A172 (cell line): ENCODE measurements around the gene PCDHGA1. TPM values are rescaled to one million over a fixed set of nuclear protein-coding genes. Genes with fewer than 3 reads are reported as not detected.
A peak's percentile ranks its signal among the peaks of the same experiment; 100 is the strongest.
"Not testable (repeated sequence)": the region's sequence is repeated elsewhere in the genome, so short reads cannot be mapped to it uniquely, and the experiment has no call there.

Experiments used
- DNase-seq: peaks from one replicate; pipeline ENCODE4 v3.0.0-alpha.2; 2015; ENCODE audit warnings: low spot score
- total RNA-seq: library from RNA; depleted of rRNA; stranded (reverse); fragments of >200 nt; shearing (Covaris generic); gene quantifications from 2 replicates; pipeline ENCODE4 v1.2.3, GENCODE V29; 2014

Gene PCDHGA1
- total RNA-seq, 1 experiment from 2014 or later: 1.6 TPM

DNA sequence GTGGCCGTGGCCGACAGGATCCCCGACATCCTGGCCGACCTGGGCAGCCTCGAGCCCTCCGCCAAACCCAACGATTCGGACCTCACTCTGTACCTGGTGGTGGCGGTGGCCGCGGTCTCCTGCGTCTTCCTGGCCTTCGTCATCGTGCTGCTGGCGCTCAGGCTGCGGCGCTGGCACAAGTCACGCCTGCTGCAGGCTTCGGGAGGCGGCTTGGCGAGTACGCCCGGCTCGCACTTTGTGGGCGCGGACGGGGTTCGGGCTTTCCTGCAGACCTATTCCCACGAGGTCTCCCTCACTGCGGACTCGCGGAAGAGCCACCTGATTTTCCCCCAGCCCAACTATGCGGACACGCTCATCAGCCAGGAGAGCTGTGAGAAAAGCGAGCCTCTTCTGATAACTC lies 15.7 kb downstream of the PCDHGA1 start:
- DNase-seq: not testable (repeated sequence)

- DNase-seq: peak; percentile 49
Measured at GRCh38 chr5:141349917-141350619, 19.8 kb downstream of the PCDHGA1 start, which contains the start of gene PCDHGB1. PCDHGB1 (plus strand) TSS chr5:141350099; CDS start chr5:141350261, 162 bp downstream.

DNA sequence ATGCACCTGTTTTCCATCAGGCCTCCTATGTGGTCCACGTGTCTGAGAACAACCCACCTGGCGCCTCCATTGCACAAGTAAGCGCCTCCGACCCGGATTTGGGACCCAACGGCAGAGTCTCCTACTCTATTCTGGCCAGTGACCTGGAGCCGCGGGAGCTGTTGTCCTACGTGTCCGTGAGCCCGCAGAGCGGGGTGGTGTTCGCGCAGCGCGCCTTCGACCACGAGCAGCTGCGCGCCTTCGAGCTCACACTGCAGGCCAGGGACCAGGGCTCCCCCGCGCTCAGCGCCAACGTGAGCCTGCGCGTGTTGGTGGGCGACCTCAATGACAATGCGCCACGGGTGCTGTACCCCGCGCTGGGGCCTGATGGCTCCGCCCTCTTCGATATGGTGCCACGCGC lies 21.3 kb downstream of the PCDHGA1 start:
- DNase-seq: no peak

DNA sequence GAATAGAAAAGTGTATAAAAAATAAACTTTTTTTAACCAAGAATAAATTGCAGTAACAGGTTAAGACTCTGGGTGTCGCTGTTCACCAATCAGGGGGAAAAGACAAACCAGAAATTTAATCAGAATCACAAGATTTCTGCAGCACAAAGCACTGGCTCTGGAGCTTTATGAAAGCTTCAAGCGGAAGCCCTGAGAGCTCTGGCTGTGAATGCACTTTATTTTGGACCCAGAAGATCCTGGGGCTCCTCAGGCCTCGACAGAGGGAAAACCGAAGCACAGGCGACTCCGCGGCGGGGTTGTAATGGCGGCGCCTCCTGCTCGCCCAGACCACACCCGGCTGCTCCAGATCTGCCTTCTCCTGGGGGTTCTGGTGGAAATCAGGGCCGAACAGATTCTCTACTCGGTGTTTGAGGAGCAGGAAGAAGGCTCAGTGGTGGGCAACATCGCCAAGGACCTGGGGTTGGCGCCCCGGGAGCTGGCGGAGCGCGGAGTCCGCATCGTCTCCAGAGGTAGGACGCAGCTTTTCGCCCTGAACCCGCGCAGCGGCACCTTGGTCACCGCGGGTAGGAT lies 24.7 kb downstream of the PCDHGA1 start, which contains the start of gene PCDHGA4:
PCDHGA4 (plus strand) TSS at position 122 of the 570 bp plus-strand sequence; CDS start at position 209, 87 bp downstream.
- no peak for DNase-seq

DNA sequence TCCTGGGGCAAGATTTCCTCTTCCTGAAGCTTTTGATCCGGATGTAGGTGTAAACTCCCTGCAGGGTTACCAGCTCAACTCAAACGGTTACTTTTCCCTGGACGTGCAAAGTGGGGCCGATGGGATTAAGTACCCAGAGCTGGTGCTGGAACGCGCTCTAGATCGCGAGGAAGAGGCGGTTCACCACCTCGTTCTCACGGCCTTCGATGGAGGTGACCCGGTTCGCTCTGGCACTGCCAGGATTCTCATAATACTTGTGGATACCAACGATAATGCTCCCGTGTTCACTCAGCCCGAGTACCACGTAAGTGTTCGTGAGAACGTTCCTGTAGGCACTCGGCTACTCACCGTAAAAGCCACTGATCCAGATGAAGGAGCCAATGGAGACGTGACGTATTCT lies 25.3 kb downstream of the PCDHGA1 start:
- no peak for DNase-seq

DNA sequence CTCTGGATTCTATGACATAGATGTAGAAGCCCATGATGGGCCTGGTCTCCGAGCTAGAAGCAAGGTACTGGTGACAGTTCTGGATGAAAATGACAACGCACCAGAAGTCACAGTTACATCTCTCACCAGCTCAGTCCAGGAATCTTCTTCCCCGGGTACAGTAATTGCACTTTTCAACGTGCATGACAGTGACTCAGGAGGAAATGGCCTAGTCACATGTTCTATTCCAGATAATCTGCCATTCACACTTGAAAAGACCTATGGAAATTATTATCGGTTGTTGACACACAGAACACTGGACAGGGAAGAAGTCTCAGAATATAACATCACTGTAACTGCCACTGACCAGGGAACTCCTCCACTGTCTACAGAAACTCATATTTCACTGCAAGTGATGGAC lies 25.8 kb downstream of the PCDHGA1 start:
- no peak for DNase-seq

- DNase-seq: no peak
Measured at GRCh38 chr5:141356950-141357349, 26.6 kb downstream of the PCDHGA1 start.

- DNase-seq: peak; percentile 27
Measured at GRCh38 chr5:141359790-141360426, 29.6 kb downstream of the PCDHGA1 start, which contains the start of gene PCDHGB2. PCDHGB2 (plus strand) TSS chr5:141359994; CDS start chr5:141360136, 142 bp downstream.

DNA sequence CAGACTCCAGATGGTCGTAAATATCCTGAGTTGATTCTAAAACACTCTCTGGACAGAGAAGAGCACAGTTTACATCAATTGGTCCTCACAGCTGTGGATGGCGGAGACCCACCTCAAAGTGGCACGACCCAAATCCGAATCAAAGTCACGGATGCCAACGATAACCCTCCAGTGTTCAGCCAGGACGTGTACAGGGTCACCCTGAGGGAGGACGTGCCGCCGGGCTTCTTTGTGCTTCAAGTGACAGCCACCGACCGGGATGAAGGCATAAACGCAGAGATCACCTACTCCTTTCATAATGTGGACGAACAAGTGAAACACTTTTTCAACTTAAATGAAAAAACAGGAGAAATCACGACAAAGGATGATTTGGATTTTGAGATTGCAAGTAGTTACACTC lies 30.4 kb downstream of the PCDHGA1 start:
- DNase-seq: no peak

DNA sequence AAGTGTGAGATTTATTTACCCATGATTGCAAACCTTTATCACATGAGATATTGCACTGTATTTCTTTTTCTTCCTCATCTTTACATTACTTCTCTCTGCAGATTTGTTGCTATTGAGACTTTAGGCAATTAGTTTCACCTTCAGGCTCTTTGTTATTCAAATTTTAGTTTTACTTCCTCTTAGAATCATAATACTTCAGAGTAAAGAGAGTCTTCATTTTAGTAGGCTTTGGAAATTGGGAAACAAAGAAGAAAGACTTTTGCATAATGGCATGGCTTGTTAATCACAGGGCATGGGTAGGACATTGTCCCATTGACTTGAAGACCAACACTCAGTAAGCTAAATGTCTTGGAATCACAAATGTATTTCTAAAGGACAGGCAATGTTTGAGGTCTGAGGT lies 32.4 kb downstream of the PCDHGA1 start:
- DNase-seq: no peak

DNA sequence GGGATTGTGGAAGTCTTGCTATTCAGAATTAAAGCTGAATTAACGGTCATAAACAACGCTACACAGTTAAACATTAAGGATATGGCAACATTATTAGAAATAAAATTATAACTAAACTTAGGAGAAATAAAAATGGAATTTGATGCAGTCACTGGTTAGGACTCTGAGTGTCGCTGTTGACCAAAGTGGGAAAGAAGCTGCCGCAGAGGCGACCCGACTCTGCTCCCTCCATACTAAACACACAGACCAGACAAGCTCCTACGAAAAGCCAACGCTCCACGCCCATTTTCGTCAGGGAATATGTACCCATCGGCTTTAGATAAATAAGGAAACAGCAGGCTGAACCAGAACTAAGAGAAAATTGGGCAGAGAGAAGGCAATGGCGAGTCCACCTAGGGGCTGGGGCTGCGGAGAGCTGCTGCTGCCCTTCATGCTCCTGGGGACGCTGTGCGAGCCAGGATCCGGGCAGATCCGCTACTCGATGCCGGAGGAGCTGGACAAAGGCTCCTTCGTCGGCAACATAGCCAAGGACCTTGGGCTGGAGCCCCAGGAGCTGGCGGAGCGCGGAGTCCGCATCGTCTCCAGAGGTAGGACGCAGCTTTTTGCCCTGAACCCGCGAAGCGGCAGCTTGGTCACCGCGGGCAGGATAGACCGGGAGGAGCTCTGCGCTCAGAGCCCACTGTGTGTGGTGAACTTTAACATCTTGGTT lies 33.8 kb downstream of the PCDHGA1 start, which contains the start of gene PCDHGA5:
PCDHGA5 (plus strand) TSS at position 211 of the 709 bp plus-strand sequence; CDS start at position 380, 169 bp downstream.
- DNase-seq: no peak

DNA sequence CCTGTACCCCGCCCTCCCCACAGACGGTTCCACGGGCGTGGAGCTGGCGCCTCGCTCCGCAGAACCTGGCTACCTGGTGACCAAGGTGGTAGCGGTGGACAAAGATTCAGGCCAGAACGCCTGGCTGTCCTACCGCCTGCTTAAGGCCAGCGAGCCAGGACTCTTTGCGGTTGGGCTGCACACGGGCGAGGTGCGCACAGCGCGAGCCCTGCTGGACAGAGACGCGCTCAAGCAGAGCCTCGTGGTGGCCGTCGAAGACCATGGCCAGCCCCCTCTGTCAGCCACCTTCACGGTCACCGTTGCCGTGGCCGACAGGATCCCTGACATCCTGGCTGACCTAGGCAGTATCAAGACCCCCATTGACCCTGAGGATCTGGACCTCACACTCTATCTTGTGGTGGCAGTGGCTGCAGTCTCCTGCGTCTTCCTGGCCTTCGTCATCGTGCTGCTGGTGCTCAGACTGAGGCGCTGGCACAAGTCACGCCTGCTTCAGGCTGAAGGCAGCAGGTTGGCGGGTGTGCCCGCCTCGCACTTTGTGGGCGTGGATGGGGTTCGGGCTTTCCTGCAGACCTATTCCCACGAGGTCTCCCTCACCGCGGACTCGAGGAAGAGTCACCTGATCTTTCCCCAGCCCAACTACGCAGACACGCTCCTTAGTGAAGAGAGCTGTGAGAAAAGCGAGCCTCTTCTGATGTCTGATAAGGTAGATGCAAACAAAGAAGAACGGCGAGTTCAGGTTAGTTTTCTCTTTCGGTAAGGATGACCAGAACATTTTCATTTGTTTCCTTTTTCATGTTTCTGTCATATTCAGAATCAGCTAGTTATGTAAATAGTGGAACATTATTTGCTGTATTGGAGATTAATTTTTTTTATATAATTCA lies 35.9 kb downstream of the PCDHGA1 start:
- no peak for DNase-seq

DNA sequence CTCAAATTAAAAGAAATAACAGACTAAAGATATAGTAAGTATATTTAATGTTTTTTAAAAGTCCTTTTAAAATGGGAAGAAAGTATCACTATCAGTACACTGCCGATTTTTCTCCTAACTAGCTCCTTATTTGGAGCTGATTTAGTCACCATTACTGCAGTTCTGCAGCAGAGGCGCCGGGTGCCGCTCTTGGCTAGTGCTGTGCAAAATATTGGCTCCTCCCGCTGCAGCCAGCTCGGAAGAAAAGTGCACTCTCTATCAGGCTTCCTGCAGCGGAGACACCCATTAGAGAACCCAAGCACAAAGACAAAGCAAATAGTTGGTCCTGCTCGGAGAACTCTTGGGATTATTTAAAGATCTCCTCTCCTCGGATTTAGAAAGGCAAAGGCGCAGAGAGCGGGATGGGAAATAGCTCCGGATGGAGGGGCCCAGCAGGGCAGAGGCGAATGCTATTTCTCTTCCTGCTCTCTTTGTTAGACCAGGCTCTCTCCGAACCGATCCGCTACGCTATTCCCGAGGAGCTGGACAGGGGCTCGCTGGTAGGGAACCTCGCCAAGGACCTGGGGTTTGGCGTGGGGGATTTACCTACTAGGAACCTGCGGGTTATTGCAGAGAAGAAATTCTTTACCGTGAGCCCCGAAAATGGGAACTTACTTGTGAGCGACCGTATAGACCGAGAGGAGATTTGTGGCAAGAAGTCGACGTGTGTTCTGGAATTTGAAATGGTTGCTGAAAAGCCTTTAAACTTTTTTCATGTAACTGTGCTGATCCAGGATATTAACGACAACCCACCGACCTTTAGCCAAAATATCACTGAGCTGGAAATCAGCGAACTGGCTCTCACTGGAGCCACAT lies 39.9 kb downstream of the PCDHGA1 start, which contains the start of gene PCDHGB3:
PCDHGB3 (plus strand) TSS at position 249 of the 855 bp plus-strand sequence; CDS start at position 402, 153 bp downstream.
- no peak for DNase-seq

- DNase-seq: no peak
Measured at GRCh38 chr5:141371572-141372475, 41.5 kb downstream of the PCDHGA1 start.

DNA sequence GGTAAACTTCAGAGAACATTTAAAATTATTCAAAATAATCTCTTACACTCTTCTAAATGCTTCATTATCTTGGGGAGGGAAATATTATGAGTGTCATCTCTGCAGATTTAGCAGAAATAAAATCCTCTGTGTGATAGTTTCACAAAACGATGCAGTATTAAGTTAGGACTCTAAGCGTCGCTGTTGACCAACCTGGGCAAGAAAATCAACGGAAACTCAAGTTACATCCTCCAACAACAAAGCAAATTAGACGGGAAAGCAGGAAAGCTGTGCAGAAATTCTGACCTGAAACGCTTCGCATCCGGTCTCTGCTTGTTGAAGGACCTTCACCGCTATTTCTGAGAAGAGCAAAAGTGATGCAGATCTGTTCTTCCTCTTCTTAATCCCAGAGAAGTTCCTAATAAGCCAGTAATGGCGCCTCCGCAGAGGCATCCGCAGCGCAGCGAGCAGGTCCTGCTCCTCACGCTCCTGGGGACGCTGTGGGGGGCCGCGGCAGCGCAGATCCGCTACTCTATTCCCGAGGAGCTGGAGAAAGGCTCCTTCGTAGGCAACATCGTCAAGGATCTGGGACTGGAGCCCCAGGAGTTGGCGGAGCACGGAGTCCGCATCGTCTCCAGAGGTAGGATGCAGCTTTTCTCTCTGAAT lies 43.5 kb downstream of the PCDHGA1 start, which contains the start of gene PCDHGA6:
PCDHGA6 (plus strand) TSS at position 219 of the 645 bp plus-strand sequence; CDS start at position 412, 193 bp downstream.
- no peak for DNase-seq

DNA sequence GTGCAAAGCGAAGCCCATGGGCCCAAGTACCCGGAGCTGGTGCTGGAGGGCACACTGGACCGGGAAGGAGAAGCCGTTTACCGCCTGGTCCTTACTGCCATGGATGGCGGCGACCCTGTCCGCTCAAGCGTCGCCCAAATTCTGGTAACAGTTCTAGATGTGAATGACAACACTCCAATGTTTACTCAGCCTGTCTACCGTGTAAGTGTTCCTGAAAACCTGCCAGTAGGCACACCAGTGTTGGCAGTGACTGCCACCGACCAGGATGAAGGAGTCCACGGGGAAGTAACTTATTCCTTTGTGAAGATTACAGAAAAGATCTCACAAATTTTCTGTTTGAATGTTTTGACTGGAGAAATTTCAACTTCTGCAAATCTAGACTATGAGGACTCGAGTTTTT lies 44.3 kb downstream of the PCDHGA1 start:
- no peak for DNase-seq

DNA sequence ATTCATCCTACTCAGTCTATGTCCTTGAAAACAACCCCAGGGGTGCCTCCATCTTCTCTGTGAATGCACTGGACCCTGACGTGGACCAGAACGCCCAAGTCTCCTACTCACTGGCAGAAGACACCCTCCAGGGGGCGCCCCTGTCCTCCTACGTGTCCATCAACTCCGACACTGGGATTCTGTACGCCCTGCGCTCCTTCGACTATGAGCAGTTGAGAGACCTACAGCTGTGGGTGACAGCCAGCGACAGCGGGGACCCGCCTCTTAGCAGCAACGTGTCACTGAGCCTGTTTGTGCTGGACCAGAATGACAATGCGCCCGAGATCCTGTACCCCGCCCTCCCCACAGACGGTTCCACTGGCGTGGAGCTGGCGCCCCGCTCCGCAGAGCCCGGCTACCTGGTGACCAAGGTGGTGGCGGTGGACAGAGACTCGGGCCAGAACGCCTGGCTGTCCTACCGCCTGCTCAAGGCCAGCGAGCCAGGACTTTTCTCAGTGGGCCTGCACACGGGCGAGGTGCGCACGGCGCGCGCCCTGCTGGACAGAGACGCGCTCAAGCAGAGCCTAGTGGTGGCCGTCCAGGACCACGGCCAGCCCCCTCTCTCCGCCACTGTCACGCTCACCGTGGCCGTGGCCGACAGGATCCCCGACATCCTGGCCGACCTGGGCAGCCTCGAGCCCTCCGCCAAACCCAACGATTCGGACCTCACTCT lies 45.3 kb downstream of the PCDHGA1 start:
- not testable (repeated sequence) for DNase-seq
